ENCODE data around the gene CSRNP2.
A peak's percentile ranks its signal among the peaks of the same experiment; 100 is the strongest.

The CSRNP2 gene

DNA sequence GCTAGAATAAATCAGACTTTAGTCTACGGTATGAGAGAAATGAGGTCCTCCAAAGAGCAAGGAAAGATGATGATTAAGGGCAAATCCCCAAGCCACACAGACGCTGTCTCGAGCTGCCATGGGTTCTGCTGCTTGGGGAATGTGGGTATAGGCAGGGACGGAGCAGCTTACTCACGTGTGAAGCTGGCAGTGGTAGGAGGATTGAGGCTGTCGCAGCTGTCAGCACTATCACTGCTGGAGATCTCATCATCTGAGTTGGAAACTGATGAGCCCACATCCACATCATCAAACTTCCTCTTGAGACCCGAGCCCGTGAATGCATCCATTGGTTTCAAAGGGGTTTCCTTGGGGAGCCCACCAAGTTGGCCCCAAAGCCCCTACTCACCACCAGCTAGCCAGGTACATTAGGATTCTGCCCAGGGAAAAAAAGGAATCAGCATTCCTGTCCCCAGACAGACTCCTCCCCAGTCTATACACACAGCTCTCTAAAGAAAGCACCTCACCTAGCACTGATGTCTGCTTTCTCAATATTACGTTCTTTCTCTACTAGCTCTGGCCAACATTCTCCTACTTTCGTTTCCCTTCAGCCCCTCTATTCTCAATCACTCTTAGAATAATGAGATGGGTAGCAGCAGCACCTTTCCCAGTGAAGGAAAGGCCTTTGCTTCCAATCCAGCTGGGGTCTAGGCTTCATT is 7.0 kb downstream of the CSRNP2 start:
- DNase-seq = peak; percentile 24

GRCh38 chr12:51075390-51075789 is 8.0 kb downstream of the CSRNP2 start:
- no peak for DNase-seq

DNA sequence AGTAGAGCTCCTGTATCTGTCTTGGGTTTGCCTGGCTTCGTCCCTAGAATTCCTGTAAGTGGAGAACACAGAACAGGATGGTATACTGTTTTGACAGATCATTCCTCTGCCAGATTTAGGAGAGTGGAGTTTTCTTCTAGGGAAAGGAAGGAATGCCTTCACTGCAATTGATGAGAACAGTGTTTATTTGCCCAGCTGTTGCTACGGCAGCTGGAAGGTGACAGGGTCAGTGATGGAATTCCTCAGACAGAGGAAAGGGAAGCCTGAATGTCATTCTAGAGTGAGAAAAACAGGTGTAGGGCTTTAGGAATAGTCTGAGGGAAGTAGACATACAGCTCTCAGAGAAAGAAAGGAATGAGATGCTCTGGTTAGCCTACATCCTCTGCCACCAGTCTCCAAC is 11.7 kb downstream of the CSRNP2 start:
- DNase-seq = no peak

- DNase-seq = no peak
These were observed 13.4 kb downstream of the CSRNP2 start for GRCh38 chr12:51070004-51070403.

DNA sequence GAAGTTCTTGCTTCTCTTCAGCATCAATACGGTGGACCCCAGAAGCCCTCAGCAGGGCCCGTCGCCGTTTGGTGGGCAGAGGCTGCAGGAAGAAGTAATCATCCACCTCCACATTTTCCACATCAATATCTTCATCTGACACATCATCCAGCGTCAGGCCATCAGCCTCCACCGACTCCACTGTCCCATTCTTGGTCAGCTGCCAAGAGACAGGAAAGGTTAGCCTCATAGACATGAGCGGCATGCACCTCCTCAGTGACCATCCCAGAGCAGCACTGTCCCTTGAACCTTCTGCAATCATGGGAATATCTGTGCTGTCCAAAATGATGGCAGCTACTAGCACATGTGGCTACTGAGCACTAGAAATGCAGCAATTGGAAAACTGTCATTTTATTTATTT is 15.6 kb downstream of the CSRNP2 start:
- no peak for DNase-seq

- no peak for DNase-seq
These were observed 16.2 kb downstream of the CSRNP2 start for GRCh38 chr12:51067229-51067628.

GRCh38 chr12:51065530-51065929 is 17.9 kb downstream of the CSRNP2 start:
- DNase-seq = no peak

DNA sequence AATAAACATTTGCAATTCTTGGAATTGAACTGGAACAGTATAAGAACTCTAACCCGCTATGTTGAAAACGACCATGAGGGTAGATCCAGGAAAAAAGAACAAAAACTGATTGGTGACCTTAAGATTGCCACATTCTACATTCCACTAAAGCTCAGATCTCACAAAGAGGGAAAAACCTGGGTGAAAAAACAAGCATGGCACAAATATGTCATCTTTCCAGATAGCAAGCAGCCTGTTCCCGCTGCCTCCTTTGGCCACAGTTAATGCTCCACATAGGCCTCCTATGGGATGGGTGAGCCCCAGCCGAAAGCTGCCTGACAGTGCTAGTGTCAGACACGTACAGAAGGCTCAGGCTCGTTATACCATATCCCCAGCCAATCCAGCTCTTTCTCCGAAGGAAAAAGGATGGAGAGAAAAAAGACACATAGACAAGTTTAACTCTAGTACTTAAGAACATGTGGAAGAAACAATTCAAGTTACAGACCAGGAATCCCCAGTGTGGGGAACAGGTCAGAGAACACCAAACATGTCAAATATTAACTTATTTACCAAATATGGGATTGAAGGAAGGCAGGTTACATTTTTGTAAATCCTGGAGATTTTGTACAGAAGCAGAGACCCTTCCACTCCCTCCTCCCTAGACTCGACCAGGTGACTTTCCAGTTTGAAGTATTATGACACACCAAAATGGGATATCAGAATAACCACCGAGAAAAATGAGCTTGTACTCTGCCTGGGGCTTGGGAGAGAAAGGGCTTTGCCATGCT is 20.6 kb downstream of the CSRNP2 start:
- DNase-seq = no peak

GRCh38 chr12:51059086-51059485 is 24.3 kb downstream of the CSRNP2 start:
- no peak for DNase-seq

- no peak for DNase-seq
These were observed 27.2 kb downstream of the CSRNP2 start for GRCh38 chr12:51056242-51056641.

- DNase-seq = no peak
These were observed 28.3 kb downstream of the CSRNP2 start for GRCh38 chr12:51055060-51055459.

DNA sequence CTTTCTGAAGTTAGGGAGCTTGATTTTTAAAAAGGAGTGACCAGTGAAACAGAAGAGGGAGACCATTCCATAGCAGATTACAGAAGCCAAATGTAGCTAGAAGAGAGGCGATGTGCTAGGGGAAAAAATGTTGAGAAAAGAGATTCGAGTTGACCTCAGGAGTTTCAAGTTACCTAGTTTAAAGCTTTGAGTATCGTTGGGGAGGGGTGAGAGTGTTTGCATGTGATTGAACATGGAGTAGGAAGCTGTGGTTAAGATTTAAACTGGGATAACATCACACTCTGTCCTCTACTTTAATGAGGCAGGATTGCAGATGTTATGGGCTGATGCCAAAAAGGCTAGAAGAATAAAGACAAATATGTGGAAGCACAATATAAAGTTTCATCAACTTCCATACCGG is 31.6 kb downstream of the CSRNP2 start:
- DNase-seq = no peak

DNA sequence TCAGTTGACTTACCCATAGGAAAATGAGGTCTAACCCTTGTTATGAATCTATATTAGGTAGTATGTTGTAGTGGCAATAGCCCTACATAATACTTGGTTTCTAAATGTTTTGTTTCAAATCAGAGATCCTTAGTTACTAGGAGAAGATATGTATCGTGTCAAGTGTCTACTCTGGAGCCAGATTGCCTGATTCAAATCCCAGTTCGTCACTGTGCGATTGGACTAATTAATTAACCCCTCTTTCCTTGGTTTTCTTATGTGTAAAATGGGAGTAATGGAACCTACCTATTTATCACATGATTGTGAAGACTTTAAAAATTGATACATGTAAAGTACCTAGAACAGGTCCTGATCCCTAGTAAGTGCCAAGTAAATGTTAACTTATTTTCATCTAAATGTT is 33.9 kb downstream of the CSRNP2 start:
- no peak for DNase-seq

GRCh38 chr12:51048661-51049251 is 34.6 kb downstream of the CSRNP2 start:
- no peak for DNase-seq

DNA sequence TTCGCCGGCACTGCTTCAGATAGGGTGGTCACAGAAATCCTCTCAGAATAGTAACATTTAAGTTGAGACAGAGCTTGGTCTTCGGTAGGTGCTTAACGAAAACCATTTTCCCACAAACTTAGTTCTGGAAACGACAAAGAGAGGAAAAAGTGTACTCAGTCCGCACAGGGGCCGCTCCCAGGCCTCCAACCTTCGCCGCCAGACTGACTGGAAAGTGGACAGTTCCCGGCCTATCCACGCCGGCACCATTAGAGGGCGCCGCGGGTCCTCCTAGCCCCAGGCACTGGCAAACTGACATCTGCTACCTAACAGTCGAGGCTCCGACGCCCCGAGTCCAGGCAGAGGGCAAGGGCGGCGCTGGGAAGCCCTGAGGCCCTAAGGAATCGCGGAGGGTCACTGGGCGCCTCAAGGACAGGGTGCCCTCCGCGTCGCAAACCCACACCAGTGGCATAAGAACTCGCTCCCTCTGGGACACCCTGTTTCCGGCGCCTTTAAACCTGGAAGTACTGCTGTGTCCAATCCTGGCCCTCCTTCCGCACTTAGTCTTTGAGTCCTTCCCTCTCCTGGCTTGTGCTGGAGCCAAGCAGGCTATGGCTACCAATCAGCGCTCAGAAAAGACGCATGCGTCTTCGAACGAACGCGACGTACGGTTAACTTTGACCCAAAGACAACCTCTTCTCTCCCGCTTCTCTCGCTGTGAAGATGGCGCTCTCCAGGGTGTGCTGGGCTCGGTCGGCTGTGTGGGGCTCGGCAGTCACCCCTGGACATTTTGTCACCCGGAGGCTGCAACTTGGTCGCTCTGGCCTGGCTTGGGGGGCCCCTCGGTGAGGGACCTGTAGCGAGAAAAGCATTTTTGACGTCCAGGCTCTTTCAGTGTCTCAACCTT is 35.5 kb downstream of the CSRNP2 start, which contains the start of gene LETMD1:
LETMD1 (plus strand) TSS at position 673 of the 886 bp plus-strand sequence; CDS start at position 703, 30 bp downstream.
- DNase-seq = peak; percentile 92

DNA sequence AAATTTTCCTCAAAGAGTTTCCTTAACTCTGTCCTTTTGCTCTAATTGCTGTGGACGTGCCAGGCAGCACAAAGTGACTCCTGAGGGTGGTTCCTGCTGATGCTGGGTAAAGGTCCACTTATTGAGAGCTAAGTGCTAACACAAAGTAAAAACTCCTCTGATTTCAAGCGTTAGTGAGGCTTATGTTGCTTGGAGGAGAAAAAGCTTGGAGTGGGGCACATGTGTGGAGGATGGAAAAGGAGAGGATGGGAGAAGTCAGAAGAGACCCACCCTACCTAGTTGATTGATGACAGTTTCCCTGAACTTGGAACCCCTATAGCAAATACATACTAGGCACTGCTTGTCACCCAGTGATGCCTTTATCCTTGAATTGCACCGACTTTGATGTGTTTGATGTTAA is 47.1 kb downstream of the CSRNP2 start:
- DNase-seq = no peak

- no peak for DNase-seq
These were observed 49.8 kb downstream of the CSRNP2 start for GRCh38 chr12:51033457-51034089.

DNA sequence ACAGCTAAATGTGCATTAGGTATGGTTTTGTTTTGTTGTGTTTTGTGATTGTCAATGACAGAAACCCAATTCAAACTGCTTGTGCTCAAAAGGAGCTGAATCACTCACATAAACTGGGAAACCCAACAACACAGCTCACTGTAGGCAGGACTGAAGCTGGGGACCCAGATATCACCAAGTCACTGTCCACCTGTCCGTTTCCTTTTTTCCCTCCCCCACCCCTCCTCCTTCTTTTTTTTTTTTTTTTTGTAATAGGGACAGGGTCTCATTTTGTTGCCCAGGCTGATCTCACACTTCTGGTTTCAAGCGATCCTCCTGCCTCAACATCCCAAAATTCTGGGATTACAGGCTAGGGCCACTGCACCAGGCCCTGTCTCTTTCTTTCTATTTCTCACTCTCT is 50.3 kb downstream of the CSRNP2 start:
- DNase-seq = no peak

- DNase-seq = no peak
These were observed 54.6 kb downstream of the CSRNP2 start for GRCh38 chr12:51028813-51029150.

- no peak for DNase-seq
These were observed 55.1 kb downstream of the CSRNP2 start for GRCh38 chr12:51028126-51028812.

DNA sequence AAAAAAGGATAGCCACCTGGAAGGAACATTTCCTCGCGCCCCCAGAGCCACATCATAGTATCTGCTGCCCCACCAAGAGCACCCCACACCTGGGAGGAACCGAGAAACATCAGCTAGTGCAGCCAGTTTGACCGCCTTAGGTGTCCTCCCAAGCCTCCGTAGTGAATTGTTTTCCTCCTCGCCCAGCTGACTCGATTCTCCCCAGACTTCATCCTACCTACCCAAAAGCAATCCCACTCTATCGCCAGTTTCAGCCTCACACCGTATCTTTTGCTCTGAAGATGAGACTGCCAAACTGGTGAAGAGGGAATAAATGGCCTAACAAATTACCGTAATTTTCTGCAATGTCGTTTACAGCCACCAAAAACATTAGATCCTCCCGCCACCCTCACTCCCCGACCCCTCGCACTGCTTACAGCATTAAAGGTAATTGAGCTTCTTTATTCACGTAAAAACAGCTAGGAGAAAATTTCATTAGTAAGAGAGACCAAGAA is 56.0 kb downstream of the CSRNP2 start:
- DNase-seq = no peak

All from stimulated activated CD4-positive, alpha-beta T cell treated with anti-CD3 and anti-CD28 coated beads, Interleukin-1b, Interleukin-23, amount 100 ng/mL, for 48 hours (primary cell).